HG02943 (cell line): ENCODE data around the gene CFAP119.

Experiments
- ATAC-seq: cut with Tn5 transposase; IDR thresholded peaks from one replicate; pipeline ENCODE4 v1.9.1; 2021; ENCODE audit warnings: mild to moderate bottlenecking, low read depth, moderate library complexity; ENCODE audit not compliant: unreplicated experiment

Gene CFAP119

DNA sequence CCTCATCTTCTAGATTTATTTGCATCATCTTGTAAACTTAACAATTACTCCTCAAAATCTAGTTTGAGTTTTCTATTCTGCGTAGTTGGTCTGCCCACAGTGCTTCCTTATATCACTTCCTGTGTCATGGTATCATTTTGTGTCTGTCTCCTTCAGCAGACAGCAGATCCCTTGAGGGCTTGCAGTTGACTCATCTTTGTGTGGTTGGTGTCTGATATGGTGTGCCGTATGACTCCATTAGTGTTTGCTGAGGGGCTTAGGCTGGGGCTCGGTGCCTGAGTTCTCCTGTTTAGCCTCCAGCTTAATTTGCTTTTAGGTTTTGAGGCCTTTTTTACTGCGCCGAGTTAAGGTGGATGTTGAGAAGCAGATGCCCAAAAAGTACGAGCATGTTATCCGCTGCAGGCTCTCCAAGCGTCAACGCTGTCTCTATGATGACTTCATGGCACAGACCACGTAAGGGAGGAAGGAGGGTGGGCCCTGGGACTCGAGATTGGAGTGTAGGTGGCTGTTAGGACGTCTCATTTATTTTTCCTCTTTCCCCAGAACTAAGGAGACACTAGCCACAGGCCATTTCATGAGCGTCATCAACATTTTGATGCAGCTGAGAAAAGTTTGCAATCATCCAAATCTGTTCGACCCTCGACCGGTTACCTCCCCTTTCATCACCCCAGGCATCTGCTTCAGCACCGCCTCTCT, 46.0 kb downstream of the CFAP119 start:
- ATAC-seq: no peak

DNA sequence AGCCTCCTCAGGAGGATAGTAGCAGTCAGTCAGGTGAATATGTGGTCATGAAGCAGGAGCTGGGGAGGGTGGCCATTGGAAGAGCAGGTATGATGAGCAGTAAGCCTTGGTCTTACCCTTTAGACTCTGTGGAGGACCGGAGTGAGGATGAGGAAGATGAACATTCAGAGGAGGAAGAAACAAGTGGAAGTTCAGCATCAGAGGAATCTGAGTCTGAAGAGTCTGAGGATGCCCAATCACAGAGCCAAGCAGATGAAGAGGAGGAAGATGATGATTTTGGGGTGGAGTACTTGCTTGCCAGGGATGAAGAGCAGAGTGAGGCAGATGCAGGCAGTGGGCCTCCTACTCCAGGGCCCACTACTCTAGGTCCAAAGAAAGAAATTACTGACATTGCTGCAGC, 50.1 kb downstream of the CFAP119 start:
- ATAC-seq: no peak

DNA sequence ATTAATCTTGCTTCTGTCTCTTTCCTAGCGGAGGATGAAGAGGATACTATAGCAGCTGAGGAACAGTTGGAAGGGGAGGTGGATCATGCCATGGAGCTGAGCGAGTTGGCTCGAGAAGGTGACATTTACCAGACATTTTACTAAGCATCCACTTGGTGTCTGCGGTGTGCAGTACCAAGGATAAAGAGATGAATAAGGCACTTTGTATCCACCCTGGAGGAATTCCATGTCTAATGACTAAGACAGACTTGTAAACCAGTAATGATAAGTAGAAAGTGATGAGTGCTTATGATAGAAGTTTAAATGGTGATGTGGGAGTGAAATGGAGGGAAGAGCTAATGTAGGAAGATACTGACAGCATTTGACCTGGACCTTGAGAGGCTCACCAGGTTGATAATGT, 50.9 kb downstream of the CFAP119 start:
- no peak for ATAC-seq
